GM19351 (cell line): ENCODE measurements around the gene CAPN15.

Source experiments
- ATAC-seq: cut with Tn5 transposase; IDR thresholded peaks from one replicate; pipeline ENCODE4 v1.9.1; 2021; ENCODE audit warnings: mild to moderate bottlenecking, moderate library complexity; ENCODE audit not compliant: unreplicated experiment

Gene CAPN15

GRCh38 chr16:559411-560203 is 32.1 kb downstream of the CAPN15 start:
- ATAC-seq: no peak

GRCh38 chr16:560204-560700 is 32.7 kb downstream of the CAPN15 start, which contains the start of gene PRR35:
Gene PRR35, plus strand, starts transcription at chr16:560394. Its CDS starts 2,901 bp downstream, at chr16:563295.
- no peak for ATAC-seq

- ATAC-seq: no peak
Observed at GRCh38 chr16:560701-561412, 33.3 kb downstream of the CAPN15 start.

GRCh38 chr16:561413-561794 is 33.9 kb downstream of the CAPN15 start:
- ATAC-seq: no peak

GRCh38 chr16:561957-562938 is 34.7 kb downstream of the CAPN15 start:
- ATAC-seq: no peak

- no peak for ATAC-seq
Observed at GRCh38 chr16:563072-563644, 35.6 kb downstream of the CAPN15 start.

- ATAC-seq: no peak
Observed at GRCh38 chr16:564690-565418, 37.3 kb downstream of the CAPN15 start.

- ATAC-seq: no peak
Observed at GRCh38 chr16:565419-566330, 38.2 kb downstream of the CAPN15 start.

GRCh38 chr16:566475-567372 is 39.2 kb downstream of the CAPN15 start, which contains the start of gene NHLRC4:
Gene NHLRC4, plus strand, starts transcription at chr16:567005. Its CDS starts 1,043 bp downstream, at chr16:568048.
- peak; percentile 62 for ATAC-seq

GRCh38 chr16:567373-568256 is 40.1 kb downstream of the CAPN15 start:
- ATAC-seq: no peak

GRCh38 chr16:568401-569258 is 41.1 kb downstream of the CAPN15 start:
- ATAC-seq: no peak

- ATAC-seq: peak; percentile 60
Observed at GRCh38 chr16:569445-570254, 42.1 kb downstream of the CAPN15 start, which contains the start of gene PIGQ. Gene PIGQ, plus strand, starts transcription at chr16:569968. Its CDS starts 4,107 bp downstream, at chr16:574075.

GRCh38 chr16:572865-573650 is 45.5 kb downstream of the CAPN15 start:
- no peak for ATAC-seq
